ENCODE data around the gene FLOT2.
"Not testable (repeated sequence)": the region's sequence is repeated elsewhere in the genome, so short reads cannot be mapped to it uniquely, and the experiment has no call there.

The FLOT2 gene

DNA sequence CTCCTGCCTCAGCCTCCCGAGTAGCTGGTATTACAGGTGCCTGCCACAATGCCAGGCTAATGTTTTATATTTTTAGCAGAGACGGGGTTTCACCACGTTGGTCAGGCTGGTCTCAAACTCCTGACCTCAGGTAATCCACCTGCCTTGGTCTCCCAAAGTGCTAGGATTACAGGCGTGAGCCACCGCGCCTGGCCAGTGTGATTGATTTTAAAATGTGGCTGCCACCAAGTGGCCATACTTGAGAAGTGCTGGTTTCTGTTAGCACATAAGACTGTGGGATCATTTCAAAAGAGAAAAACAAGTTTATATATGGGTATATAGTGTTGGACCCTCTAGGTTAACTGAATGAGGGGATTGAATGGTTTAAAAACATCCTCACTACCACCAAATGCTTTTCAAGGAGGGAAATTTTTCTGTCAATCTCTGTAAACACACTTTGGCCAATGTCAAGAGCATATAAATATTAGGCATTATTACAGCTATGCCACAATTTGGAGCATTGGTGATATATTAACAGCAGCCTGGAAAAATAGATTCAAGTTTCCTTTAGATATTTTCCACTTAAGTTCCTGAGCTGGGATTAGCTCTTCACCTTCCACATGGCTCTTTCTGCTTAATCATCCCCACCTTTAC, 18.9 kb upstream of the FLOT2 start:
- DNase-seq (ENCODE audit: low read depth): peak; percentile 30

DNA sequence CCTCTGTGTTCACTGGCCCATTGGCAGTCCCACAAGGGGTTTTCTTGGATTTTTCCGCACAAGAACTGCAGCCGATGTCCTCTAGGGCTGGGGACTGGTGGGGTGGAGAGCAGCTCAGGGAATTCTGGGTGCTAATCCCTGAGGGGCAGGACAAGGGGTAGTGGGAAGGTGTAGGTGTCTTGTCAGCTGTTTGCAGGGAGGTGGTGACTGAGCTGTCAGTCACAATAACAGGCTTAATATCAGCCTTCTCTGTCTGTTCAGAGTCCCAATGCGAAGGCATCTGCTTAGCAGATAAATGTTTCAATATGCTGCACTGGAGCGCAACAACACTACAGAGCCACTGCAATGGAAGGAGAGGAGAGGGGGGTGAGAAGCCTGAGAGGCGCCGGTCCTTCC, 15.4 kb upstream of the FLOT2 start:
- DNase-seq (ENCODE audit: low read depth): no peak

- no peak for DNase-seq (ENCODE audit: low read depth)
Measured at GRCh38 chr17:28912281-28912937, 14.9 kb upstream of the FLOT2 start.

GRCh38 chr17:28911411-28912045, 14.0 kb upstream of the FLOT2 start:
- DNase-seq (ENCODE audit: low read depth): no peak

GRCh38 chr17:28910534-28910933, 13.0 kb upstream of the FLOT2 start:
- no peak for DNase-seq (ENCODE audit: low read depth)

- no peak for DNase-seq (ENCODE audit: low read depth)
Measured at GRCh38 chr17:28908640-28909167, 11.2 kb upstream of the FLOT2 start.

DNA sequence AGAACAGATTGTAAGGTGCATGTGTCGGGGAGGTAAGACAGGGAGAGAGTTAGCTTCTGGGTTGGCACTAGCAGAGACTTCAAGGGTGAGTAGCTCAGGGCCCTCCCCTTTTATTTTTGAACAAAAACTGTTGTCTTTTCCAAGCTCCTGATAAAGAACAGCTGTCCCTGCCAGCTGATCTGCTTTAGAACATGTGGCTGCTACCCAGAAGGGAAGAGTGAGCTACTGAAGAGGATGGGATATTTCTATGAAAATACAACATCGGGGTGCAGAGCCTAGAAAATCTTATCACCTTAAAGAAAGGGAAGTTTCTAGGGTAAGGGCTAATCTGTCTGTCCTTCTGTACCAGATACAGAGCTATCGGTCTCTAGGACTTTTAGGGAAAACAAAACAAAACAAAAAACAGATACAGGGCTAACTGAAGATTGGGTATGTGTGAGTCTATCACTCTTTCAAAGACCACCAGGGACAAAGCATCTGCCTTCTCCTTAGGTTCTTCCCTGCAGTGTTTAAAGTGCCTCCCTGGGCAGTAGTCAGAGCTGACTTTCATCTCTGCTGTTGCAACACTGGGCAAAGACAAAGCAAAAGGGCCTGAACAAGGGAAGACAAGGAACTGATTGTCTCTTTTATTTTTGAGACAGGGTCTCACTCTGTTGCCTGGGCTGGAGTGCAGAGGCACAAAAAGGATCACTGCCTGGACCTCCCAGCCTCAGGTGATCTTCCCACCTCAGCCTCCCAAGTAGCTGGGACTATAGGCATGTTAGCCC, 10.4 kb upstream of the FLOT2 start:
- DNase-seq (ENCODE audit: low read depth): no peak

DNA sequence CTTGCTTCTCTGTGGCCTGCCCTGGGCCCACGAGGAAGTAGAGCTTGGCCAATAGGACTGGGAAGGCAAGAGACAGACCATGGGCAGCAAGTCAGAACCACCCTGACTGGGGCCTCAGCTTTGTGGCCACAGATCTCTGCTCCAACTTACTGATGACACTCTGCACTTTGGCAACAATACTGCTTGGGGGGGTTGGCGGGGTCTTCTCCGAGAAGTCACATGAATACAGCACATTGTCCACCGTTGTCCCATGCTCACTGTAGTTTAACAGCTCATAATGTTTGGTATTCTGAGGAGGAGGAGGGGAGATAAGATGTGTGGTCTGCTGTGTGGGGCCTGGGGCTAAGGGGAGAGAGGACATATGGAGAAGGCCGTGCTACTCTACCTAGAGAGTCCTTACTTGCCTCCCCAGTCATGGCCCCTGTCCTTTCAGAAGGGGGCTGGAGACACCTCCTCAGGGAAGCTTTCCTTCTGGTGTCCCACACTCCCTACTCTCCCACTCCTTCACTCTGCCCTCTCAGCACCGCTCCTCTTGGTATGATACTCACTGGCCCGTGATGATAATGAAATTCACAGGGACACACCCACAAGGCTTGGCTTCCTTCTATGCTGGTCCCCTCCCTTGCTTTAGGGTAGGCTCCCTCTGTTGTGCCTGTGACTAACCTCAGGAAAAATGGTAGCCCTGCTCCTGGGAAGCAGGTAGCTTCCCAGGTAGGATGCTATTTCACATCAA, 9.3 kb upstream of the FLOT2 start:
- DNase-seq (ENCODE audit: low read depth): no peak

- no peak for DNase-seq (ENCODE audit: low read depth)
Measured at GRCh38 chr17:28906276-28906675, 8.7 kb upstream of the FLOT2 start.

GRCh38 chr17:28904800-28905199, 7.3 kb upstream of the FLOT2 start:
- no peak for DNase-seq (ENCODE audit: low read depth)

DNA sequence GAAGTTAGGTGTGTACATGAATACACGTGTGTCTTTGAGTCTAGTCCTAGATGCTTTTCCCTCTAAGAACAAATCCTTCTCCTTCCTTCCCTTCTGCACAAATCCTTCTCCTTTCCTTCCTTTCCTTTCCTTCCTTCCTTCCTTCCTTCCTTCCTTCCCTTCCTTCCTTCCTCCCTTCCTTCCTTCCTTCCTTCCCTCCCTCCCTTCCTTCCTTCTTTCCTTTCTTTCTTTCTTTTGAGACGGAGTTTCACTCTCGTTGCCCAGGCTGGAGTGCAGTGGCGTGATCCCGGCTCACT, 6.0 kb upstream of the FLOT2 start:
- not testable (repeated sequence) for DNase-seq (ENCODE audit: low read depth)

- peak; percentile 95 for DNase-seq (ENCODE audit: low read depth)
Measured at GRCh38 chr17:28902819-28903545, 5.4 kb upstream of the FLOT2 start, which contains the start of gene DHRS13. DHRS13 (minus strand) TSS chr17:28903079; CDS start chr17:28902944, 135 bp downstream.

DNA sequence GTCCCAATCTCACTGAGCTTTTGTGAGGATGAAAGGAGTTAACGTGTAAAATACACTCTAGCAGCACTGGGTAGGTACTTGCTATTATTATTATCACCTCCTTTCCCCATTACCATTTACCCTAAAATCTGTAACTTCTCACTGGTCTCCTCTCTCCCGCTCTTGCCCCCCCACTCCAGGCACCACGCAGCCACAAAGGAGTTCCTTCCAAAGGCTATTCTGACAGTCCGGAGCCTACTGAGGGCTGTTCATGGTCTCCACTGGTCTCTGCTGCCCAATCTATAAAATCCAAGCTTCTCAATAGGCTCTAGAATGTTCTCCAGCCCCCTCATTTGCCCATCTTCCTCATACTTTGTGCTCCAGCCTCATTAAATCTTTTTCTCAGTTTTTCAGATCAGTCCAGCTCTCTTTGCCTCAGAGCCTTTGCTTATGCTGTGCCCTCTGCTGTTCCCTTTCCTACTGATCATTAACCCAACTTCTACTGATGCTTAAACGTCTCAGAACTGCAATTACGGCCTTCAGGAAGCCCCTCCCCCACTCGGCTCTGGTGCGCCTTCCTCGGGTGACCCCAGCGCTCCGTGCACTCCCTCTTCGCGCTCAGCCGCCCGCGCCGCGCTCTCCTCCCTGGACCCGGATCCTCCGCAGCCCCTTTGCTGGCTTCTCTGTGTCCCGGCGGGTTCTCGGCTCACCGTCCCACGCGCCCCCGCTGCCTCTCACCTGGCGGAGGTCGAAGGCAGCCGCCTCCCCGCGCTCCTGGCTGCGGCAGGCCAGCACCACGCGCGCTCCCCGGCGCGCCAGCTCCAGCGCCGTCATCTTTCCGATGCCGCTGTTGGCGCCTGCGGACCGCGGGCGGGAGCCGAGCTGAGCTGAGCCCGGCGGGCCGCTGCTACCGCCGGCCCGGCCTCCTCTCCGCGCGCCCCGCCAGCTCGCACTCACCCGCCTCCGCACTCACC, 4.6 kb upstream of the FLOT2 start:
- peak; percentile 32 for DNase-seq (ENCODE audit: low read depth)

- DNase-seq (ENCODE audit: low read depth): no peak
Measured at GRCh38 chr17:28900986-28901726, 3.6 kb upstream of the FLOT2 start.

DNA sequence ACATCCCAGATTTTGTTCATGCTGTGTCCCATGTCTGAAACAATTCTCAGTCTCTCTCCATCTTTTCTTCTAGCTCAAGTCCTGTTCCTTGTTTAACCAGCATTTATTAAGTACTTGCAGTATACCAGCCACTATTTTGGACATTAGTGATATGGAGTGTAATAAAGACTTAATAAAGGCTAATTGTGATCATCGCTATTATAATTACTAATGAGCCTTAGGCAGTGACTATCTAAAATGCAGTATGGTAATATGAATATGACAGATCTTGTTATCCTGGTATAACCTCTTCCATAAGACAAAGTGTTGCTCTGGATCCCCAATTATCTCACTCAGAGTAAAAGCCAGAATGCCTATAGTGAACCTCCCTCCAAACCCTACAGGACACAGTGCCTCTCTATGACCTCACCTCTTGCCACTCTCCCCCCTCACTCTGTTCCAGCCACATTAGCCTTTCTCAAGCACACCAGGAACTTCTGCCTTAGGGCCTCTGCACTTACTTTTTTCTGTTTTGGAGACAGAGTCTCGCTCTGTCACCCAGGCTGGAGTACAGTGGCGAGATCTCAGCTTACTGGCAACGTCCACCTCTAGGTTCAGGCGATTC, 1.8 kb upstream of the FLOT2 start:
- no peak for DNase-seq (ENCODE audit: low read depth)

- no peak for DNase-seq (ENCODE audit: low read depth)
Measured at GRCh38 chr17:28898527-28898955, 1.0 kb upstream of the FLOT2 start.

DNA sequence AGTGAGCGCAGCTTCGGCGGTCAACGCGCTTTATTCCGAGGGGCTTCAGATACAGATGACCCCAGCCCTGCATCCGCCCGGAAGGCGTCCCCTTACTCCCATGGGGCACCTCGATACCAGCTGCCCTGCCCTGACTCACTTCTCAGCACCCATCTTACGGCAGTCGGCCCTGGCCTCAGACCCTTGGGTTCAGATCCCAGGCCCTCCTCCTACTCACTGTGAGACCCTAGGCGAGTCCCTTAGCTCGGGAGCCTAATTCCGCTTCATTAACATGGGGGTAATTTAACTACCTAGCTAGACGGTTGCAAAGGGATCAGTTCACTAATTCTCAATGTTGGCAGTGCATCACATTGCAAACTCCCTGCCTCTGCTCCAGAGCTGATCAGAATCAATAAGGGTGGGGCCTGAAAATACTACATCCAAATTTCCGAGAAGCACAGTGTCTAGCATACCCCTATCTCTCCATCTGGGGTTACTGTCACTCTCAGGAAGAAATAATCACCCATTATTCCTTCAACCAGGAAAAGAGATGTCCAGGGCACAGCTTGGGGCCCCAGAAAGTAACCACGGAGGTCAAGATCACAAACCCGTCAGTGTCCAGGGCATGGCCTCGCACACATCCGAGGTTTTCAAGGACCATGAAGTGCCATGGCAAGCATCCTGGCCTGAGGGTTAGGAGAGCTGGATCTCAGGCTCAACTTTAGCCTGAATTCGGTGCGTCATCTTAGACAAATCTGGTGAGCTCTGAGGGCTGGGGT, 415 bp upstream of the FLOT2 start:
- no peak for DNase-seq (ENCODE audit: low read depth)

DNA sequence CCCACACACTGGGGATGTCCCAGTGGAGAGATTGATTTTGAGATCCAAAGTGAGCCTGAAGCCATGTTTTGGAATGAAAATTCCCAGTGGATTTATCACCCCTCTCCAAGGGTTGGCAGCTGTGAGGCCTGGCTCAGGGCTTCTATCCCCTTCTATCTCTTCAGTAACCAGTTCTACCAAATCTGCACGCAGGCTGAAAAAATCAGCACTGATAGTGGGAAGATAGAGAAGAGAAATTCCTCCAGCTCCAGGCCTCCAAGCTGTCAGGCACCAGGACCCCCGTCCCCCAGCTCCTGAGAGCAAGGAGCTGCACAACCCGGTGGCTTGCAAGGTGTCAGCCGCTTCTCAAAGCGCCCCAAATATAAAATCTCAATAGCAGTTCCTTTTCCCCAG, 1.0 kb downstream of the FLOT2 start:
- DNase-seq (ENCODE audit: low read depth): no peak
